ENCODE measurements around the gene RBBP5.

DNA sequence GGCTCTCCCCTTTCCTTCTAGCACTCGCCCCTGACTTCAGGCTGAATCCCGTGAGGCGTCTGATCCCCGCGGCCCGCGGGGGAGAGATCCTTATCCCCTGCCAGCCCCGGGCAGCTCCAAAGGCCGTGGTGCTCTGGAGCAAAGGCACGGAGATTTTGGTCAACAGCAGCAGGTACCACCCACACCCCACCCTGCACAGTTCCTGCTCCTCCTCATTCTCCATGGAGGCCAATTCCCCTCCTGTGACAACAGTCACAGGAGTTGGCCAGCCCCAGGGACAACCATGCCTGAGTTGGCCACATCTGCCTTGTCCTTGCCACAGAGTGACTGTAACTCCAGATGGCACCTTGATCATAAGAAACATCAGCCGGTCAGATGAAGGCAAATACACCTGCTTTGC, 57.5 kb downstream of the RBBP5 start:
- no peak for TF ChIP-seq EZH2 (IDR thresholded peaks at IDR 0.05; ENCODE audit: low read depth)
- TF ChIP-seq, protein P1, sequence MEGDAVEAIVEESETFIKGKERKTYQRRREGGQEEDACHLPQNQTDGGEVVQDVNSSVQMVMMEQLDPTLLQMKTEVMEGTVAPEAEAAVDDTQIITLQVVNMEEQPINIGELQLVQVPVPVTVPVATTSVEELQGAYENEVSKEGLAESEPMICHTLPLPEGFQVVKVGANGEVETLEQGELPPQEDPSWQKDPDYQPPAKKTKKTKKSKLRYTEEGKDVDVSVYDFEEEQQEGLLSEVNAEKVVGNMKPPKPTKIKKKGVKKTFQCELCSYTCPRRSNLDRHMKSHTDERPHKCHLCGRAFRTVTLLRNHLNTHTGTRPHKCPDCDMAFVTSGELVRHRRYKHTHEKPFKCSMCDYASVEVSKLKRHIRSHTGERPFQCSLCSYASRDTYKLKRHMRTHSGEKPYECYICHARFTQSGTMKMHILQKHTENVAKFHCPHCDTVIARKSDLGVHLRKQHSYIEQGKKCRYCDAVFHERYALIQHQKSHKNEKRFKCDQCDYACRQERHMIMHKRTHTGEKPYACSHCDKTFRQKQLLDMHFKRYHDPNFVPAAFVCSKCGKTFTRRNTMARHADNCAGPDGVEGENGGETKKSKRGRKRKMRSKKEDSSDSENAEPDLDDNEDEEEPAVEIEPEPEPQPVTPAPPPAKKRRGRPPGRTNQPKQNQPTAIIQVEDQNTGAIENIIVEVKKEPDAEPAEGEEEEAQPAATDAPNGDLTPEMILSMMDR (conservative IDR thresholded peaks at IDR 0.05) = no peak
